Omental fat pad (tissue), 4 donors: ENCODE data around the gene WDR4. TPM values are rescaled to one million over a fixed set of nuclear protein-coding genes. Genes with fewer than 3 reads are reported as not detected.
"Not testable (repeated sequence)": the region's sequence is repeated elsewhere in the genome, so short reads cannot be mapped to it uniquely, and the experiment has no call there.

ENCODE experiments used
- ATAC-seq: fragments of 150-250 bp; one replicate; pipeline ENCODE4 v1.9.1; 2016; ENCODE audit warnings: mild to moderate bottlenecking, moderate library complexity; ENCODE audit not compliant: low FRiP score
- DNase-seq: peaks from one replicate; pipeline ENCODE4 v3.0.0-alpha.2; 2019; ENCODE audit warnings: low spot score
- total RNA-seq, 4 donors: library from RNA; depleted of rRNA; stranded (reverse); fragments of >200 nt; gene quantifications; one replicate each; pipeline ENCODE4 v1.1.0, GENCODE V29; 2016
- TF ChIP-seq, protein P1 (sequence below), 3 donors: fragments of 450-650 bp; IDR thresholded peaks; one replicate each; pipeline ENCODE4 v1.5.1; 2016 to 2017; ENCODE audit warnings: antibody characterized with exemption in 3 of 3, mild to moderate bottlenecking in 3 of 3, moderate library complexity in 2 of 3

The WDR4 gene, protein sequence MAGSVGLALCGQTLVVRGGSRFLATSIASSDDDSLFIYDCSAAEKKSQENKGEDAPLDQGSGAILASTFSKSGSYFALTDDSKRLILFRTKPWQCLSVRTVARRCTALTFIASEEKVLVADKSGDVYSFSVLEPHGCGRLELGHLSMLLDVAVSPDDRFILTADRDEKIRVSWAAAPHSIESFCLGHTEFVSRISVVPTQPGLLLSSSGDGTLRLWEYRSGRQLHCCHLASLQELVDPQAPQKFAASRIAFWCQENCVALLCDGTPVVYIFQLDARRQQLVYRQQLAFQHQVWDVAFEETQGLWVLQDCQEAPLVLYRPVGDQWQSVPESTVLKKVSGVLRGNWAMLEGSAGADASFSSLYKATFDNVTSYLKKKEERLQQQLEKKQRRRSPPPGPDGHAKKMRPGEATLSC
- total RNA-seq, result 10 to 100 TPM in 2 of 4 donors, 1 to 10 TPM in 2; 8.5 to 28.3 (median 13.6) TPM

DNA sequence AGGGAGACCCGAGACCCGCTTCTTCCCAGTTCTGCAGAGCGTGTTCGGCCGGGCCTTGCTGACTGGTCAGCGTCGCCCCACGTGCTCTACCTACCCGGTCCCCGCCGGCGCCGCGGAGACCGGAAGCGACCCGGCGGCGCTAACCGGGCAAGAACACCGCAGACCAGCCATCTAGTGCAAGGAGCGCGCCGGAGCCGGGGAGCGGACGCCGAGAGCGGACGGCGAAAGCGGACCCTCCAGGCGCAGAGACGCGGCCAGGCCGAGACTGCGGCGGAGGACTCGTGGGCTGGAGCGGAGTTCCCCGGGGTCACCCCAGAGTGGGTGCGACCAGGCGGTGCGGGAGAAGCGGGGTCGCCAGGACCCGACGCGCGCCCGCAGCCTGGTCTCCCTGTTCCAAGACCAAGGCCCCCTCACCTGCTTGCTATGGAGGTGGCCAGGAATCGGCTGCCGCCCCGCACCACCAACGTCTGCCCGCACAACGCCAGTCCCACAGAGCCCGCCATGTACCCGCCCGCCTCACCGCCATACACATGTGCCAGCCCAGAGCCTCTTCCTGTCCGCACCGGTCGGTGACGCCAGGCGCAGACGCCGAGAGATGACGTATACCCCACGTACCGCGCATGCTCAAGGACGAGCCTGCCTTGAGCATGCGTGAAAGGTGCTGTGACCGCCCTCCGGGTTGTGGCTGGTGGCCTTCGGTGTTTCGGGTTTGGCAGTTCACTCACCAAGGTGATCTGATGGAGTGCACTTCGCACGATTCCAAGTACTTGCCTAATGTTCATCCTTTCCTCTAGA, at the start of gene WDR4:
Gene WDR4, minus strand, starts transcription at position 547 of the 795 bp plus-strand sequence. Its CDS starts 44 bp downstream, at position 503.
- ATAC-seq, result peak; percentile 99
- peak; percentile 91 for DNase-seq
- TF ChIP-seq, protein P1, sequence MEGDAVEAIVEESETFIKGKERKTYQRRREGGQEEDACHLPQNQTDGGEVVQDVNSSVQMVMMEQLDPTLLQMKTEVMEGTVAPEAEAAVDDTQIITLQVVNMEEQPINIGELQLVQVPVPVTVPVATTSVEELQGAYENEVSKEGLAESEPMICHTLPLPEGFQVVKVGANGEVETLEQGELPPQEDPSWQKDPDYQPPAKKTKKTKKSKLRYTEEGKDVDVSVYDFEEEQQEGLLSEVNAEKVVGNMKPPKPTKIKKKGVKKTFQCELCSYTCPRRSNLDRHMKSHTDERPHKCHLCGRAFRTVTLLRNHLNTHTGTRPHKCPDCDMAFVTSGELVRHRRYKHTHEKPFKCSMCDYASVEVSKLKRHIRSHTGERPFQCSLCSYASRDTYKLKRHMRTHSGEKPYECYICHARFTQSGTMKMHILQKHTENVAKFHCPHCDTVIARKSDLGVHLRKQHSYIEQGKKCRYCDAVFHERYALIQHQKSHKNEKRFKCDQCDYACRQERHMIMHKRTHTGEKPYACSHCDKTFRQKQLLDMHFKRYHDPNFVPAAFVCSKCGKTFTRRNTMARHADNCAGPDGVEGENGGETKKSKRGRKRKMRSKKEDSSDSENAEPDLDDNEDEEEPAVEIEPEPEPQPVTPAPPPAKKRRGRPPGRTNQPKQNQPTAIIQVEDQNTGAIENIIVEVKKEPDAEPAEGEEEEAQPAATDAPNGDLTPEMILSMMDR (IDR thresholded peaks at IDR 0.05), result no peak

DNA sequence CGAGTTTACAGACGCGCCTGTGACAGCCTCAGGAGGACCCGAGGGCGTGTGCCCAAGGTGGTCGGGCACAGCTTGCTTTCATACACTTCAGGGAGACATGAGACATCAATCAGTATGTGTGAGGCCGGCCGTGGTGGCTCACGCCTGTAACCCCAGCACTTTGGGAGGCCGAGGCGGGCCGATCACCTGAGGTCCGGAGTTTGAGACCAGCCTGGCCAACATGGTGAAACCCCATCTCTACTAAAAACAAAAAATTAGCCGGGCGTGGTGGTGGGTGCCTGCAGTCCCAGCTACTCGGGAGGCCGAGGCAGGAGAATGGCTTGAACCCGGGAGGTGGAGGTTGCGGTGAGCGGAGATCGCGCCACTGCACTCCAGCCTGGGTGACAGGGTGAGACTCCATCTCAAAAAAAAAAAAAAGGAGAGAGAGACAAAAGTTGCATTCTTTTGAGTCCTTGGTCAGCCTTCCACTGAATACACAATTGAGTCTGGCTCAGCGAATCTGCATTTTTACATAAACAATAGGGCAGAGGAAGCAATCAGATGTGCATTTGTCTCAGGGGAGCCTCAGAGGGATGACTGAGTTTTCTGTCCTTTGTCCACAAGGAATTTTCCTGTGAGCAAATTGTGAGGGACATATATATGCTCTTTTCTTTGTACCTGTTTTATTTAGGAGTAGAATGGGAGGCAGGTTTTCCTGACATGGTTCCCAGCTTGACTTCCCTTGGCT, 48.3 kb upstream of the WDR4 start:
- not testable (repeated sequence) for DNase-seq, ATAC-seq

DNA sequence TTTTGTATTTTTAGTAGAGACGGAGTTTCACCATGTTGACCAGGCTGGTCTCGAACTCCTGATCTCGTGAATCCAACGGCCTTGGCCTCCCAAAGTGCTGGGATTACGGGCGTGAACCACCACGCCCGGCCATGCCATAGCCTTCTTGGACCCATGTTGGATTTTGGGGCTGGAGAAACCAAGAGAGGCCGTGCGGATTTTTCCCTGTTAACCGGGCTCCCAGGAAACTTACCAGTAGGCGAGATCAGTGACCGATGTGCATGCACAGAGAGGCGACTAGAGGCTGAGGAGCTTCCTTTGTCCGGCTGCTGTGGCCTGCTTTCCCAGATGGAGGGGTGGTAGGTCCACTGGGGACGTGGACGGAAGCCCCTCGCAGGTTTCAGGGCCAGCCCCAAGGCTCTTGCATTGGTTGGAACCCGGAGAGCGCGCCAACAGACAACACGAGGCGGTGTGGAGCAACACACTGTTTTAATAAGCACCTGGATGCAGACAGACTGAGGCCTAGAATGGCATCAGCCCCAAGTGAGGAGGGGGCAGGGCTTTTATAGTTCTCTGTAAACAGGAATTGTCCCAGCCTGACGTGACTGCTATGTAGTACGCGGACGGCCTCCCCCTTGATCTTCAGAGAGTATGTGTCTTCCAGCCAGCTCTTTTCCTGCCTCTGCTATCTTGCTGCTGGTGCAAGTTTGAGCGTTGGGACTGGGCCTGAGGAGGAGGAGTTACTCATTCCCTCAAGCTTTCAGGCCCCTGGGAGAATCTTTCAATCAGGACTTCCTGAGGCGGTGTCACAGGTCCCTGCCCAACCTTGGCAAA, 46.0 kb upstream of the WDR4 start, which contains the start of gene ERVH48-1:
Gene ERVH48-1, minus strand, starts transcription at position 517 of the 813 bp plus-strand sequence. CDS start 6,624 bp downstream, outside the sequence.
- ATAC-seq (peak; percentile 25), DNase-seq (no peak)
- TF ChIP-seq, protein P1 (IDR thresholded peaks at IDR 0.05), result no peak

DNA sequence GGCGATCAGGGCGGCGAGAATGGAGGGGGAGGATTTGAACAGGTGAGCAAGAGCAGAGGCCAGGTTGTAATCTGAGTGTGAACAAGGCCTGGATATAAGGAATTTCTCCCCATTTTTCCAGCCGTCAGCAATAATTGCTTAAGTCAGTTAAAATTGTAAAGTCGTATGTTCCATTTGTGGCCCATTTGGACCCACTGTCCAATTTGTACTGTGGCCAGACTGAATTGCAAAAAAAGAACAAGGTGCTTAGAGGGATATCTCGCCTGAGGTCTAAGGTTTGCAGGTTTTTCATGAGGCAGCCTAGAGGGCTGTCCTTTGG, 45.1 kb upstream of the WDR4 start:
- DNase-seq, result no peak
- ATAC-seq, result peak; percentile 25
- TF ChIP-seq, protein P1 (IDR thresholded peaks at IDR 0.05), result no peak

DNA sequence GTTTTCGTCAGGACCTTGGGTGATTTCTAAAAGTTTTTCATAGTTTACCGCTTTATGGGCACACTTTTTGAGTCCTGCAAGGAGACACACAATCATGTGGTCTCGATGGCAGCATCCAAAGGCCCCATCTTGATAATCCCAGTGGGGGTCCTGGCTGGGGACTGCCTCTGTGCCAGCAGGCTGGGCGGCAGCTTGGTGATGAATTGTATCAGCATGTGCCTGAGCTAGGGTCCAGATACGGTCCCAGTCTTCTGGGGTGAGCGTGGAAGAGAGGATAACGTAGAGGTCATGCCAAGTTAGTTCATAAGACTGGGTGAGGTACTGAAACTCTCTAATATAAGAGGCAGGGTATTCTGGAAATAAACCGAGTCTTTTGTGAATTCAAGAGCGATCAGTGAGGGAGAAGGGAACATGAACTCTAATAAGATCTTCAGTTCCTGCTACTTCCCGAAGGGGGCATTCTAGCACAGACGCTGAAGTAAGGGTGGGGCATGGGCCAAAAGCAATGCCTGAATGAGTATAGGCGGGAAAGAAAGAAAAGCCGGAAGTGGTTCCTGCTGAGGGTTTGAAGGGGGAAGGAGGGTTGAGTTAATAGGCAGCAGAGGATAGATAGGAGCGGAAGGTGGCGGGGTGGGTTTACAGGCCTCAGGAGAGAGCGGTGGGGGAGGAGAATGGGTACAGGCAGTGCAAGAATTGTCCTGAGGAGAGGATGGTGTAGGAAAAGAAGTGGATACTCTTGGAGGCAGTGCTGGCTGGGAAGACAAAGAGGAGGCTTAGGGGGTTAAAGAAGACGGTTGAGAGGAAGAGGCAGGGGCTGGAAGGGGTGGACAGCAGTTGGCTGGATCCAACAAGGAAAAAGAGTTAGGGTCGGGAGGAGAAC, 44.5 kb upstream of the WDR4 start:
- TF ChIP-seq, protein P1 (IDR thresholded peaks at IDR 0.05), result peak in 1 of 3 donors; percentile 27
- no peak for DNase-seq
- ATAC-seq, result peak; percentile 88

DNA sequence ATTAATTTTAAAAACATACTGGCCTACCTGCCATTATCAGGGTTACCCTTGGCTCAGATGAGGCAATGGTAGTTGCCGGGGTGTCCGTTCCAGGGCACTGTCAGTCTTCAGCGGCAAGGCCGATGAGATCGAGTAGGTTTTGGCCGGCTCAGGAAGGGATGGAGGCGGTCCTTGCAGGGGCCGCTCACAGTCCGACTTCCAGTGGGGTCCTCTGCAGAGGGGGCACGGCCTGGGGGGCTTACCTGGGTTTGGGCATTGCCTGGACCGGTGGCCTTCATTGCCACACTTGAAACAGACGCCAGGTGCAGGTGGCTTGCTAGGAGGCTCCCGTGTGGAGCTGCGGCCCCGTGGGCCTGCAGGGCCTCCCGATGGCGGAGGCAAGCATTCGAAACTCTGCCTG, 43.6 kb upstream of the WDR4 start:
- TF ChIP-seq, protein P1 (IDR thresholded peaks at IDR 0.05), result no peak

More for the DNA sequence above, 43.6 kb upstream of the WDR4 start:
- no peak for ATAC-seq
- DNase-seq, result no peak
